HCT116 (cell line): ENCODE data around the gene STK39.

Experiments
- FOSL1 ChIP-seq: IDR thresholded peaks from 2 replicates; pipeline ENCODE4 v1.6.1; 2012; ENCODE audit warnings: low read depth
- POLR2A ChIP-seq: IDR thresholded peaks from 2 replicates; pipeline ENCODE4 v1.7.0; 2011; ENCODE audit warnings: borderline replicate concordance; ENCODE audit not compliant: insufficient read depth, insufficient read length; ENCODE audit errors: extremely low read depth
- POLR2AphosphoS5 ChIP-seq: IDR thresholded peaks from 2 replicates; pipeline ENCODE4 v1.6.1; 2011; ENCODE audit warnings: mild to moderate bottlenecking, low read depth, low read length, moderate library complexity
- RAD21 ChIP-seq: IDR thresholded peaks from 2 replicates; pipeline ENCODE4 v1.6.1; 2012; ENCODE audit warnings: low read depth, mild to moderate bottlenecking
- SP1 ChIP-seq: IDR thresholded peaks from 2 replicates; pipeline ENCODE4 v1.6.1; 2012; ENCODE audit warnings: low read depth
- YY1 ChIP-seq: IDR thresholded peaks from 2 replicates; pipeline ENCODE4 v1.6.1; 2011; ENCODE audit warnings: low read length, low read depth, moderate library complexity, mild to moderate bottlenecking; ENCODE audit not compliant: insufficient replicate concordance; ENCODE audit errors: extremely low read depth
- ZFX ChIP-seq: fragments of 450-650 bp; IDR thresholded peaks from 2 replicates; pipeline ENCODE4 v1.6.1; 2017
- TF ChIP-seq, protein P1 (sequence below), 3 experiments: fragments of 200-600 bp in 1 of 3; sonication (generic) in 1 of 3; IDR thresholded peaks in 2 of 3; conservative IDR thresholded peaks in 1 of 3; 2 replicates each; pipeline ENCODE4 v1.5.1; 2012 to 2017; ENCODE audit warnings: low read depth in 2 of 3, low read length in 2 of 3, antibody characterized with exemption in 1 of 3, borderline replicate concordance in 1 of 3, control low read depth in 1 of 3, mild to moderate bottlenecking in 1 of 3, mixed read lengths in 1 of 3, mixed run types in 1 of 3, moderate library complexity in 1 of 3; ENCODE audit not compliant: insufficient read depth in 1 of 3
- TF ChIP-seq, protein P2 (sequence below): IDR thresholded peaks from 2 replicates; pipeline ENCODE4 v1.6.1; 2012
- TF ChIP-seq, protein P3 (sequence below): IDR thresholded peaks from 2 replicates; pipeline ENCODE4 v1.6.1; 2012; ENCODE audit warnings: low read depth

DNA sequence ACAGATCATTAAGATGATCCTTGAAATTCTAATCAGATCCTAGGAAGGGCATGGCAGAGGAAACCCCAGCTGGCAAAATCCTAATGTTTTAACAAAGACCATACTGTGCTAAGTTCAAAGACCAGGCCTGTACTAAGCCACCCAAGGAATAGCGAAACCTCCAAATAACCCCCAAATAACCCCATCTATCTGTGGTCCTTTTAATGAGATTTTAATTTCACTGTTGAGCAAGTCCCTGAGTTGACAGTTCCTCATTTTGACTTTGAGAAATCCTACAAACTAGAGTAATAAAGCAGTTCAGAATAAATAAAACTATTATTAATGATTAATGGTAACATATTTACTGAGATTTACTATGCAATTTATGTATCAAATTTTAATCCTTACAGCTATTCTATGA is 259.8 kb downstream of the STK39 start:
- TF ChIP-seq POLR2A (no peak), POLR2AphosphoS5 (no peak), SP1 (no peak), RAD21 (no peak), ZFX (no peak), YY1 (no peak), FOSL1 (no peak)
- TF ChIP-seq, protein P1, sequence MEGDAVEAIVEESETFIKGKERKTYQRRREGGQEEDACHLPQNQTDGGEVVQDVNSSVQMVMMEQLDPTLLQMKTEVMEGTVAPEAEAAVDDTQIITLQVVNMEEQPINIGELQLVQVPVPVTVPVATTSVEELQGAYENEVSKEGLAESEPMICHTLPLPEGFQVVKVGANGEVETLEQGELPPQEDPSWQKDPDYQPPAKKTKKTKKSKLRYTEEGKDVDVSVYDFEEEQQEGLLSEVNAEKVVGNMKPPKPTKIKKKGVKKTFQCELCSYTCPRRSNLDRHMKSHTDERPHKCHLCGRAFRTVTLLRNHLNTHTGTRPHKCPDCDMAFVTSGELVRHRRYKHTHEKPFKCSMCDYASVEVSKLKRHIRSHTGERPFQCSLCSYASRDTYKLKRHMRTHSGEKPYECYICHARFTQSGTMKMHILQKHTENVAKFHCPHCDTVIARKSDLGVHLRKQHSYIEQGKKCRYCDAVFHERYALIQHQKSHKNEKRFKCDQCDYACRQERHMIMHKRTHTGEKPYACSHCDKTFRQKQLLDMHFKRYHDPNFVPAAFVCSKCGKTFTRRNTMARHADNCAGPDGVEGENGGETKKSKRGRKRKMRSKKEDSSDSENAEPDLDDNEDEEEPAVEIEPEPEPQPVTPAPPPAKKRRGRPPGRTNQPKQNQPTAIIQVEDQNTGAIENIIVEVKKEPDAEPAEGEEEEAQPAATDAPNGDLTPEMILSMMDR (IDR thresholded peaks at IDR 0.05 in 2 of 3, conservative IDR thresholded peaks at IDR 0.05 in 1 of 3; ENCODE audit: borderline replicate concordance in 1 of 3, insufficient read depth in 1 of 3, low read depth in 2 of 3, low read length in 2 of 3) = no peak
- TF ChIP-seq, protein P2, sequence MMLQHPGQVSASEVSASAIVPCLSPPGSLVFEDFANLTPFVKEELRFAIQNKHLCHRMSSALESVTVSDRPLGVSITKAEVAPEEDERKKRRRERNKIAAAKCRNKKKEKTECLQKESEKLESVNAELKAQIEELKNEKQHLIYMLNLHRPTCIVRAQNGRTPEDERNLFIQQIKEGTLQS = no peak
- TF ChIP-seq, protein P3, sequence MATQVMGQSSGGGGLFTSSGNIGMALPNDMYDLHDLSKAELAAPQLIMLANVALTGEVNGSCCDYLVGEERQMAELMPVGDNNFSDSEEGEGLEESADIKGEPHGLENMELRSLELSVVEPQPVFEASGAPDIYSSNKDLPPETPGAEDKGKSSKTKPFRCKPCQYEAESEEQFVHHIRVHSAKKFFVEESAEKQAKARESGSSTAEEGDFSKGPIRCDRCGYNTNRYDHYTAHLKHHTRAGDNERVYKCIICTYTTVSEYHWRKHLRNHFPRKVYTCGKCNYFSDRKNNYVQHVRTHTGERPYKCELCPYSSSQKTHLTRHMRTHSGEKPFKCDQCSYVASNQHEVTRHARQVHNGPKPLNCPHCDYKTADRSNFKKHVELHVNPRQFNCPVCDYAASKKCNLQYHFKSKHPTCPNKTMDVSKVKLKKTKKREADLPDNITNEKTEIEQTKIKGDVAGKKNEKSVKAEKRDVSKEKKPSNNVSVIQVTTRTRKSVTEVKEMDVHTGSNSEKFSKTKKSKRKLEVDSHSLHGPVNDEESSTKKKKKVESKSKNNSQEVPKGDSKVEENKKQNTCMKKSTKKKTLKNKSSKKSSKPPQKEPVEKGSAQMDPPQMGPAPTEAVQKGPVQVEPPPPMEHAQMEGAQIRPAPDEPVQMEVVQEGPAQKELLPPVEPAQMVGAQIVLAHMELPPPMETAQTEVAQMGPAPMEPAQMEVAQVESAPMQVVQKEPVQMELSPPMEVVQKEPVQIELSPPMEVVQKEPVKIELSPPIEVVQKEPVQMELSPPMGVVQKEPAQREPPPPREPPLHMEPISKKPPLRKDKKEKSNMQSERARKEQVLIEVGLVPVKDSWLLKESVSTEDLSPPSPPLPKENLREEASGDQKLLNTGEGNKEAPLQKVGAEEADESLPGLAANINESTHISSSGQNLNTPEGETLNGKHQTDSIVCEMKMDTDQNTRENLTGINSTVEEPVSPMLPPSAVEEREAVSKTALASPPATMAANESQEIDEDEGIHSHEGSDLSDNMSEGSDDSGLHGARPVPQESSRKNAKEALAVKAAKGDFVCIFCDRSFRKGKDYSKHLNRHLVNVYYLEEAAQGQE = no peak
